GM12872 (cell line): ENCODE measurements around the gene PPP1R14D.

Experiments used
- CTCF ChIP-seq: IDR thresholded peaks from 3 replicates; pipeline ENCODE4 v1.5.1; 2011; ENCODE audit warnings: low read depth, mild to moderate bottlenecking, low read length, moderate library complexity; ENCODE audit not compliant: insufficient read depth

PPP1R14D gene

GRCh38 chr15:40856746-40857145 is 28.2 kb upstream of the PPP1R14D start:
- TF ChIP-seq CTCF, result no peak

- no peak for TF ChIP-seq CTCF
These were observed 27.3 kb upstream of the PPP1R14D start for GRCh38 chr15:40855706-40856234.

- TF ChIP-seq CTCF, result no peak
These were observed 25.7 kb upstream of the PPP1R14D start for GRCh38 chr15:40854161-40854560.

- TF ChIP-seq CTCF, result no peak
These were observed 24.9 kb upstream of the PPP1R14D start for GRCh38 chr15:40853241-40853890.

GRCh38 chr15:40852529-40852928 is 24.0 kb upstream of the PPP1R14D start:
- no peak for TF ChIP-seq CTCF

- no peak for TF ChIP-seq CTCF
These were observed 22.1 kb upstream of the PPP1R14D start for GRCh38 chr15:40850576-40851112.

DNA sequence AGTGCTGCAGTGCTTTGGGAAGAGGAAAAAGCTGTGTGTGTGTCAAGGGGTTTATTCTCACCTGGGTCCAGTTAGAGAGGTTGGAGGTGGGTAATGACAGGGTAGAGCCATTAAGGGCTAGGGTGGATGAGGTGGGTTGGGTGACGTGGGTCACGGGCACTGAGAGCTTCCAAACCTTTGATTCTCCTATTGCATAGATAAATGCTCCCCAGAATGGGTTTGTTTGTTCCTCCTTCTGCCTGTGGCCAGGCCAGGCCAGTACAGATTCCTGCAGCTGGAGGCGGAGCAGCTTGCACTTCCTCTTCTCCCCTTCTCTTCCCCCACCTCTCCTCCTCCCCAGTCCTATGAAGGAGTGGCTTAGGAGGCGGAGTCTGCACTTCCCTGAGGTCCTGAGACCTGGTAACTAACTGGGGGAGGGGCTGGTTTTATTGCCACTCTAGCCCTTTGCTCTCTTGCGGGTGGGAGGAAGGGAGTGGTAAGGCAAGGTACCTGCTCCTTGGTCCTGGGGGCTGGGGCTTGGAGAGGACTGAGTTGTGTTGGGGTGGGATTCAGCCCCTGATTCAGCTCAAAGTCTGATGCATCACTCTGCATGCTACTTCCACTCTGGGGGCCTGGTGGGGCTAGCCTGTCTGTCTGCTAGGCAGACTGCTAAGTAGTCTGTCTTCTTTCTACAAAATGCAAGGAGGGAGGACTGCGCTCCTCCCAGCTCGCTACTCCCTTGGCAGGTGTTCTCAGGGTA is 18.9 kb upstream of the PPP1R14D start:
- TF ChIP-seq CTCF, result no peak
